GM18508 (cell line): ENCODE results near the gene ASB15.

Source experiments
- ATAC-seq: cut with Tn5 transposase; IDR thresholded peaks from one replicate; pipeline ENCODE4 v1.9.1; 2021; ENCODE audit warnings: moderate number of reproducible peaks; ENCODE audit not compliant: insufficient read depth, unreplicated experiment

The ASB15 gene

DNA sequence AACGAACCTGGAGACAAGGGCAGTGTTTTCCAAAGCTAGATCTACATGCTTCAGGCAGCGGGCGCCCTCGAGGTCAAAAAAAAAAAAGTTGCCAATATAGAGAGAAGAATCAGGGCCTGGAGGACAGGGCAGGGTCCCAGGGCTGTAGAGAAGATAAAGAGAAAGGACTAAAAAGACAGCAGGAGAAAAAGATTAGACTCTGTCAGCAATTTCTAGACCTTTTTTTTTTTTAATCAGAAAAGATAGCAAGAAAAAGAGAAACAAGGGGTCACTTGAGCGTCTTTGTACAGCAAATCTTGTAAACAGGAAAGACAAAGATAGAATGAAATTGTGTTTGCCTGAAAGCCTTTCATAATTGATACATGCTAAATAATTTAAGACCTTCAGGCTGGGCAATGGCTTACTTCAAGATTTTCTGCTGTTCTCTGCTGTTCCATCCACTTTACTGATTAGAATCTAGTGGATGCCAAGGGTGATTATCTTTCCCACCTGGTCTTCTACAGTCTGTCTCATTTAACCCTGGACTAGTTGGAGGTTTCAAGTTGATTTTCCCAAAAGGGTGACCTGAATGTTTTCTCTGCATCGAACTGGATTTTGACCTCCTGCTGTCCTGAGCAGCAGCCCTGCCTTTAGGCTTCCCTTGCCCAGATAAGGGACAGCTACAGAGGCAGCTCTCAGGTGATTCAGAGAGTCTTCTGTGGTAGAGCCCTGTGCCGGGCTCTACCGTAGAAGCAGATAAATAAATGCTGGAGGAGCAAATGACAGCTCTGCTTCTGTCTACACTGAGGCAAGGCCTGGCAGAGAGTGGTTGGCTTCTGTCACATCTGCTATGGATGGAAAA is 59.1 kb downstream of the ASB15 start:
- no peak for ATAC-seq

DNA sequence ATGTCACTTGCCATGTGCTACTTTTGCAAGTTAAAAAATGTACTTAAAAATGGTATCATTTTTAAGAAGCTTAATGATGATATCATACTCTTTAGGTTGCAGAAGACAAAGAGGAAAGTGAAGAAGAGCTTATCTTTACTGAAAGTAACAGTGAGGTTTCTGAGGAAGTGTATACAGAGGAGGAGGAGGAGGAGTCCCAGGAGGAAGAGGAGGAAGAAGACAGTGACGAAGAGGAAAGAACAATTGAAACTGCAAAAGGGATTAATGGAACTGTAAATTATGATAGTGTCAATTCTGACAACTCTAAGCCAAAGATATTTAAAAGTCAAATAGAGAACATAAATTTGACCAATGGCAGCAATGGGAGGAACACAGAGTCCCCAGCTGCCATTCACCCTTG is 60.1 kb downstream of the ASB15 start:
- no peak for ATAC-seq

DNA sequence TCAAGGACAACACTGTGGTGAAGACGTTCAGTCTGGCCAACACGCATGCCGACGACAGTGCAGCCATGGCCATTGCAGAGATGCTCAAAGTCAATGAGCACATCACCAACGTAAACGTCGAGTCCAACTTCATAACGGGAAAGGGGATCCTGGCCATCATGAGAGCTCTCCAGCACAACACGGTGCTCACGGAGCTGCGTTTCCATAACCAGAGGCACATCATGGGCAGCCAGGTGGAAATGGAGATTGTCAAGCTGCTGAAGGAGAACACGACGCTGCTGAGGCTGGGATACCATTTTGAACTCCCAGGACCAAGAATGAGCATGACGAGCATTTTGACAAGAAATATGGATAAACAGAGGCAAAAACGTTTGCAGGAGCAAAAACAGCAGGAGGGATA is 60.7 kb downstream of the ASB15 start:
- no peak for ATAC-seq

DNA sequence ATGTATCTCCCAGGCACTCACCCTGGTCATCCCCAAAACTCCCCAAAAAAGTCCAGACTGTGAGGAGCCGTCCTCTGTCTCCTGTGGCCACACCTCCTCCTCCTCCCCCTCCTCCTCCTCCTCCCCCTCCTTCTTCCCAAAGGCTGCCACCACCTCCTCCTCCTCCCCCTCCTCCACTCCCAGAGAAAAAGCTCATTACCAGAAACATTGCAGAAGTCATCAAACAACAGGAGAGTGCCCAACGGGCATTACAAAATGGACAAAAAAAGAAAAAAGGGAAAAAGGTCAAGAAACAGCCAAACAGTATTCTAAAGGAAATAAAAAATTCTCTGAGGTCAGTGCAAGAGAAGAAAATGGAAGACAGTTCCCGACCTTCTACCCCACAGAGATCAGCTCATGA is 61.1 kb downstream of the ASB15 start:
- ATAC-seq: no peak

DNA sequence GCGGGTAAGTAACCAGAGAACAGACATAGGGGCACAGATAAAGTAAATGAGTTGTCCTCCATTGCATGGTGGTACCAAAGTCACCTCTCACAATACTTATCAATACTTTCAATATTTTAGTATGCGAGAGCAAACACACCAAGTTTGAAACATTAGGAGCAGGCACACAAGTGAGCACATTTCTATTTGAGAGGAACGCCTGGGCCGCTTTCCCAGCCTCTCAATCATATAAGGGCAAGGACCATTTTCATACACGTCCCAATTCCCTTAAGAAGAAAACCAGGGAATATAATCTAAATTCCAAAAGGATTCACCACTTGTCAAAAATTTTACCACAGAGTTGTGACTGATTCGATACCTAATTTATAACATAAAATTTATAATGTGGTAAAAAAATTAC is 61.6 kb downstream of the ASB15 start:
- no peak for ATAC-seq

DNA sequence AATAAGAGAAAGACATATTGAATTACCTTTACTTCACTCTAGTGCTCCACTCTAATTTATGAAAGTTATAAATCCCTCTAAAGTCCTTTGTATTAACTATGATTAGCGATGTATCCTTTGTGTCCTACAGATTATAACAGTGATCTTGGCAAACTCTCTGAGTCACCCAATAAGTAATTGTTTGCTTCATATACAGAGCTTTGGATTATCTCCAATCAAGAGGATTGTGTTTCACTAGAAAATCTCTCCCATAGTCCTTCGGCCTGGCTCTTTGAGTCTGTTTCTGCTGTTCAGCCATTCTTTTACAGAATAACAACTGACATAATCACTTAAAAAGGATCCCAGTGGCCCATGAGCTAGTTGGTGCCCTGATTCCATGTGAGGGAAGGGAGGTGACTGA is 63.5 kb downstream of the ASB15 start:
- ATAC-seq: no peak

DNA sequence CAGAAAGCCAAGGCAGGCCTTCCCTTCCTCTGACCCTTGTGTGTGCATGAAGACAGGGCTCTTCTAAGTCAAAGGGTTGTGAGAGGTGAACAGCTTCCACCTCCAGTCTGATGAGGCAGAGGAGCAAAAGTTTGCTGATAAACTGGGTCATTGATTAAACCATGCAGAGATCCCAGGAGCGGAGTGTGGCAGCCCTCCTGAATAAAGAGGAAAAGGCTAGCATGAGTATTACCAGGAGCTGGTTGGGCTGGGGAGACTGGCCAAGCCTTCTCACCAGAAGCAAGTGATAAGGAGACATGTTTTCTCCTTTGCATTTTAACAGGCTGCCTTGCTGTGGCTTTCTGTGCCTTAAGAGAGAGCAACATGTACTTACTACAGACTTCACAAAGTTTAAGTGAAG is 64.3 kb downstream of the ASB15 start:
- no peak for ATAC-seq

DNA sequence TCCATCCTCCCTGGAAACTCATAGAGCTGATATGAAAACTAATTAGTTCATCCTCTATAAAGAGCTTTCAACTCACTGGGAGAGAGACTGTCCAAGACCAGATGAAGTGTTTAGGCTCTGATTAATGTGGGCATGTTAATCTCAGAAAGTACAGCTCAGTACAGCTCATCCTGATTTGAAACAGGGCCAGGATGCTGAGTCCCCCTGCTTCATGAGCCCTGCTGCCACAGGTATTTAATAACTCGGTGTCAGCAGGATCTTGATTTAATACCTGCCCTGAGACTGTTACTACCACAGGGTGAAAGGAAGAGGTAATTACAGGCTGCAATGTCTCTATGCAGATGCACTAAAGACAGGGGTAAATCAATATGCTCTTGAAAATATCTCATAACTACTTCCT is 64.9 kb downstream of the ASB15 start:
- ATAC-seq: no peak

DNA sequence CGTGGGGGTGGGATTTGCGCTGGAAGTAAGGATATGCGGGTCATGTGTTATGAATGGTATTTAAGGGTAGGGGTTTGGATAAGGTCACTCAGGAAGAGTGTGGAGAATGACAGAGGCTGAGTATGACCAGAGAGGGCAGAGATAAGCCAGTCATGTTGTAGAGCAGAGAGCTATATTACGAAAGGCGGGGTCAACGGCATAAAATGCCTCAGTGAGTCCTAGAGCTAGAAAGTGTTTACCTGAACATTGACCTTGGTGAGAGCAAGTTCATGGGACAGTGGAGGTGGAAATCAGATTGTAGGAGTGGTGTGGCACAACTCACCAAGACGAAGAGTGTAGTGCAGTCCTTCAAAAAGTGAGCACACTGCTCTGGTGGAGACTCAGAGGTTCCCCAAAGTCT is 67.9 kb downstream of the ASB15 start:
- no peak for ATAC-seq

DNA sequence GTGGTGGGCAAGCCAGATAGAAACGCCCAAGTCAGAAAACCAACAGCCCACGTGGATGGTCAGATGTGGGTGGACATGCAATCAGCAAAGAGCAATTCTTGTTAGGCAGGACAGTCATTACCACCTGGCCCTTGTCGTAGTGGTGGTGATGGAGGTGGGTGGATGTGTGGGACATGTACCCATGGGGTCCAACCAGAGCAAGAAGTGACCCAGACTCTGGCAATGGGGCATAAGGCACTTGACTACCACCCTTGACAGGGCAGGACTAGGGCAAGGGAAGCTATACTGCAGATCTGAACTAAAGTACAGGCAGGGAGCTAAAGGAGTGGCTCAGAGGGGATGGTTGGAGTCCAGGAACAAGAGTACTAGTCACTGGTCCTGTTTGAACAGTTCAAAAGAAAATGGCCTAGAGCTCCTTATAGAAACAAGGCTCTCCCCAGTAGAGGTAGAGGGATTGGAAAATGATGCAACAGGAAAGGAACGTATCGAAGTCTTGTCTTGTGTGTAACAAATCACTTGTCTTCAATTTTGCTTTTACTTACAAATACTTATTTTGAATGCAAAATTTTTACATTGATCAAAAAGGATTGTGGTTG is 71.6 kb downstream of the ASB15 start:
- ATAC-seq: no peak

DNA sequence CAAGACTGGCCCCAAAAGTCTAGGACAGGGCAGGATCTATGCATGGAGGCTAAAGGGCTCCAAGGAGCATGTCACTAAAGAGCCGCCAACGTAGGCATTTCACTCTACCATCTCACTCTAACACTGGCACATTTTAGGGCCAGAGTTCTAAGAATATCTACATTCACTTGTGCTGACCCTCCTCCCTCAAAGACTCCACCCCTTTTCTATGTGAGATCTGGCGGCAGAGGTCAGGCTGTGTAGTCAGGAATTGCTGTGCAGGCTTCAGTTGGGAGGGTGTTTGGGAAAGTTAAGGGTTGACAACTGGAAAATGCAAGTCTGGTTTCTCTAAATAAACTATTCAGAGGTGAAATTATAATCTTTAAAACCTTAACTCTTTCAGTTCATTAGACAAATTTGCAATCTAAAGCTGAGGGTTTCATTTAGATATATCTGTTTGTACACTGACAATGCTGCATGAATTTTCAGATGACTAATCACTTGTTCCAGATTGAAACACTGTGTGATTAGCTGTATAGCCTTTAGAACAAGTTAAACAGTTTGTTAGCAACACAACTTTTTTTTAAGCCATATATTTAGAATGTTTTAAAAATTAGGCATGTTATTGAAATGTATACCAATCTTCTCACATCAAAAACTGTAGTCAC is 72.3 kb downstream of the ASB15 start:
- ATAC-seq: no peak

DNA sequence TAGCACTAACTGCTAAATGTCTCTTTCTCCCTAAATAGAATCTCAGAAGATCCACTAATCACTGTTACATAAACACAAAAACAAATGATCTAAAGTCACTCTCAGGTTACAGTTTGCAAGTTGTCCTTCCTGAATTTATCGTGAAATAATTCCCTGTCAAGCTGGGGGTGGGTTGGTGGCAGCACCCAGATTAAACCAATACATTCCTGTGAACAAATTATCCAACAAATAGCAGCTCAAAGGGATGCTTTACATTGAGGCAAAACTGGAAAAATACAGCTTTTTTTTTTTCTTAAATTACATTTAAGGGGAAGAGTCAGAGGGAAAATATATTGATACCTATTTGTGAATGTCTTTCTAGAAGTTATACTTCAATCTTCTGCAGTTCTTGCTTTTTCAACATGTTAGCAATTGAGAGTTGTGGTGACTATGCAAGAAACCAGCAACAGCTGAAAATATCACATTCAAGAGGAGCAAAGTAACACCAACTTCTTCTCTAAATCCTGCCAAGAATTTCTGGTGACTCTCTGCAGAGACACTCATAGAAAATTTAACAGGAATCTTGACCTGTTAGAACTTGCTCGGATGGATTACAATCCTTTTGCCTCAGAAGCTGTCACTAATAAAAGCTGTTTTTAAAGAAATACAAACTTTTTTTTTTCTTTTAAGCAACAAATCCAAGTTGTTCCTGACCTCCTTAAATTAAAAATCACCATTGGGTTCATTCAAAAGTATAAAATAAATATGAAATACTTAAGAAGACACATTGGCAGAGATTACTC is 73.0 kb downstream of the ASB15 start:
- ATAC-seq: no peak

DNA sequence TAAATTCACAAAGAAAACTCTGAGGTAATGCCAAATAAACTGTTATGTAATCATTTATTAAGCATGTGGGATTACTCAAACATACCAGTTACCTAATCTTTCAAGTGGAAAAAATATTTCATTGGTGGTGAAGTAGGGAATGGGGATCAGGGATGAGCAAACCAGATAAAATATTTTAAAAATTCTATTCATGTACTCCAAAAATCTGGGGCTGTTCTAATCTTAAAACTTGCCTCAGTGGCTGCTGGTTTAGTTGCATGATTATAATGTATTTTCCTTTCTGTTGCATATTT is 73.5 kb downstream of the ASB15 start:
- ATAC-seq: no peak

DNA sequence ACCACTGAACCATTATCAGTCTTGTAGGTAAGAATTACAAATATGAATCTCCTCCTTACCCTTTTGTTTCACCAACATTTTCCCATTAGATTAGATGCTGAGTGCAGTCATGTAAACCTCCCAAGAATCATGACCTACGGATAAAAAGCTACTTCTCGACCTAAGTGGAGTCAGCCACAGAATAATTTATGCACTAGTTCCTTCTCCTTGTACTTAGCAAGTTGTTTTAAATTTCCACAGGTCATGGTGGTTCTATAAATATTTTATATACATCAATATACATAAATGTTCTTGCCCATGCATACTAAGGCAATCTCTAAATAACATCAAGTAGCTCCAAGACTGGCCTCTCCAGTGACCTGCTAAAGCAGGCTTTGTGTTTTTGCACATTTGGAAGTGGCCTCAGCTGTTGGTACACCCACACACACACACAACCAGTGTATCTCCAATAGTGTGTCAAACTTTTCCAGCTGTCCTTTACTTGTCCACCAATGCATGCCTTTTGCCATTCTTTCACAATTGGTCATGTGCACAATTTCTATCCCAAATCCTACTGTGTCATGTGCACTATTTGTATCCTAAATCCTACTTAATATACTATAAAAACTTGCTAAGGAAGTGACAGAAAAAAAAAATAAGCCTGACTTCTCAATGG is 75.6 kb downstream of the ASB15 start:
- no peak for ATAC-seq

DNA sequence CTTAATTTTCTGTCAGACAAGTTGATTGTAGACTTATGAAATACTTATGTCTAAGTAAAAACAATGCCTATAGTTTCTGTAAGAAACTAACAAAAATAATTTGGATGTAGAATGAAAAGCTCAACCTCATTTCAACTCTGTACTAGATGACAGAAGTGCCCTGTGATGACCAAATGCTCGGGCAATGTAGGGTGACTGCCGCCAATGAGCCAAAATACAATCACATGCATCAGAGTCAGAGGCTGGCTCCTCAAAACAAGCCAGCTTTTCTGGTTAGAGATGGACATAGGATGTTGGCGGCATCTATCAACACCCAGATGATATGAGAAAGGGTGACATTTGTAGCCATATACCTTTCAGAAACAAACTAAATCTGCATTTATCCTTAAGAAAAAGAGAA is 78.0 kb downstream of the ASB15 start:
- no peak for ATAC-seq

DNA sequence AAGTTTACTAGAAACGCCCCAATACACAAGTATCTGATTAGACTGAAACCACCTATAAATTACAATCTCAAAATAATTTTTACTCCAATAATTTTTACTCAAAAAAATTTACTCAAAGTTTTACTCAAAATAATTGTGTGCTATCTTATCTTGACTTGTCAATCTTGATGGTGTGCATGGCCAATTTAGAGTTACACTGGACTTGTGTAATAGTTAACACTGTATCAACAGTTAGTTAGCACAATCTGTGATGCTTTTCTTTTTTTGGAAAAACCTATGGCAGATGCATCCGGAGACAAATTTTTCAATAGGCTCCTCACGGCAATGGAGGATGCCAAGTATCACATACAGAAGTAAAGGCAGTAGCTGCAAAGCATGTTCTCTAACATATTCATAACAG is 79.0 kb downstream of the ASB15 start:
- no peak for ATAC-seq

DNA sequence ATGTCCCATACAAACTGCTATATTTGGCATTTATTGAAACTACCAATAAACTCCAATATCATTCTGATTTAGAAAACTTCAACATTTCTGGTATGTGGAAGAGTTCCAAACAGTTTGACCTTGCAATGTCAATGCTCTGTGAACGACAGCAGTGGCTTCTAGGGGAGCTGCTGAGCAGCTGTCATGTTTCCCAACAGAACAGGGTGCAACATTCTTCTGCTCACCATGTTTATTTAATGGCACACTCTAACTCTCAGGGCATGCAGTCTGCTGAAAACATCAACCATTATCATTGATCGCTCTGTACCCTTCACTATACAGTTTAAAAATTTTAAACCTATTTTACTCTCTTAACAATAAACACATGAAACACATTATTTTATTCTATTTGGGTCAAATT is 79.9 kb downstream of the ASB15 start:
- ATAC-seq: no peak

DNA sequence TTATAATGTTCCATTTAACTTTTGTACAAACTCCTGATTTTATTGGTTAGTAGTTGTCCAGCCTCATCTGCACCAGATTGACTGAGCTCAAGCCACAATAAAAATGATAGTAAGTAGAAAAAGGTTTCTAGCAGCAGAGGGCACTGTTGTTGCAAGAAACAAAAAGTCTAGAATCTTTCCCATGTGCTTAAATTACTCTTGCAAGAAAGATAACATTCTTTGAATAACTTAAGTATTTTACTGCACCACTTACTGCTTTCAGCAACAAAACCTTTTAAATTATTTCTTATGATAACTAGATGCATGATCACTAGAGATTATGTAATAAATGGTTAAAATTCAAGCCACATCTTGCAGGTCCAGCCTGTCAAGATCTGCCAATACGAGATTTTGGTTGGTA is 81.1 kb downstream of the ASB15 start:
- ATAC-seq: peak; percentile 68

DNA sequence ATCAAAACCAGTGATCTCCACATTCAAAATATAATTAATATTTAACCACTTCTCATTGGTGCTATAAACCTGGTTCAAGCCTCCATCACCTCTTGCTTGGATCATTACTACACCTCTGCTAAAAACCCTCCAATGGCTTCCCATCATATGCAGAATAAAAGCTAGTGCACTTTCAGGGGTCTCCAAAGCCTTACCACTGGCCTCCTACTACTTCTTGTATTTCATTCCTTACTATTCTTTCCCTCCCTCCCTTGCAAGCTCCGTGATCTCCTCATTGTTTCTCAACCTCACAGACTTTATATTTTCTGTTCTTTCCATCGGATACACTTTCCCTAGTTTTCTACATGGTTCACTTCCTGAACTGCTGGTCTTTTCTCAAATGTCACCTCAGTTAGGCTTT is 85.5 kb downstream of the ASB15 start:
- no peak for ATAC-seq

DNA sequence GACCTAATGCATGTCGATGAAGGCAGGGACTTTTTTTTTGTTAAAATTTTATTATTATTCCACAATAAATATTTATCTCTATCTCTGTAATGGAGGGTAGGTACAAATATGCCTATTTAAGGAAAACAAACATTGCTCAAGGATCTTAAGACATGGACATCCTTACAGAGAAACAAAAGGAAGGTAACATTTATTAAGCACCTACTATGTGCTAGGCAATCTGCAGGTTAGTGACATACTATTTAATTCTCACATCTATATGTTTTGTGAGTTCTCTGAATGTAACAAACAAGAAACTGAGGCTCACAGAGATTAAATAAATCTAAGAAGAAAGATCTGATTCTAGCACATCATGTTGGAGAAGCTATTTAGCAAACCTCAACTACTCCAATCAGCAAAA is 86.1 kb downstream of the ASB15 start:
- no peak for ATAC-seq
